ENCODE data around the gene GSK3B.

Gene GSK3B

DNA sequence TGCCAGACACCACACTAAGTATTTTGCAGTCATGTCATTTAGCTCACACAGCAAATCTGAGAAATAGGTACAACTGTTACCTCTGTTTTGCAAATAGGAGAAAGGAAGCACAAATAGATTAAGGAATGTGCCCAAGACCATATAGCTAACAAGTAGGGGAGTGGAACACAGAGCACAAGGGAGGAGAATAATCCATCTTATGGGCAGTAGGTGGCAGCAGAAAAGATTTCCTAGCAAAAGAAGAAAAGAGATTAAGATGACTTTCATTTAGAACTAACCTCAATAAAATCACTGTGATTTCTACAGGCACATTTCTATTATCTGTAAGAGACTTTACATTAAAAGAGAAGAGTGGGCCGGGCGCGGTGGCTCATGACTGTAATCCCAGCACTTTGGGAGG lies 263.2 kb downstream of the GSK3B start:
- no peak overlapping the region for H3K4me3 ChIP-seq (ENCODE audit: low read depth, low read length)
- TF ChIP-seq, protein P1, sequence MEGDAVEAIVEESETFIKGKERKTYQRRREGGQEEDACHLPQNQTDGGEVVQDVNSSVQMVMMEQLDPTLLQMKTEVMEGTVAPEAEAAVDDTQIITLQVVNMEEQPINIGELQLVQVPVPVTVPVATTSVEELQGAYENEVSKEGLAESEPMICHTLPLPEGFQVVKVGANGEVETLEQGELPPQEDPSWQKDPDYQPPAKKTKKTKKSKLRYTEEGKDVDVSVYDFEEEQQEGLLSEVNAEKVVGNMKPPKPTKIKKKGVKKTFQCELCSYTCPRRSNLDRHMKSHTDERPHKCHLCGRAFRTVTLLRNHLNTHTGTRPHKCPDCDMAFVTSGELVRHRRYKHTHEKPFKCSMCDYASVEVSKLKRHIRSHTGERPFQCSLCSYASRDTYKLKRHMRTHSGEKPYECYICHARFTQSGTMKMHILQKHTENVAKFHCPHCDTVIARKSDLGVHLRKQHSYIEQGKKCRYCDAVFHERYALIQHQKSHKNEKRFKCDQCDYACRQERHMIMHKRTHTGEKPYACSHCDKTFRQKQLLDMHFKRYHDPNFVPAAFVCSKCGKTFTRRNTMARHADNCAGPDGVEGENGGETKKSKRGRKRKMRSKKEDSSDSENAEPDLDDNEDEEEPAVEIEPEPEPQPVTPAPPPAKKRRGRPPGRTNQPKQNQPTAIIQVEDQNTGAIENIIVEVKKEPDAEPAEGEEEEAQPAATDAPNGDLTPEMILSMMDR (IDR thresholded peaks at IDR 0.05; ENCODE audit: borderline replicate concordance, insufficient read depth, low read depth, low read length) = no peak; the same call in 1 of the 2 replicates

- TF ChIP-seq, protein P1 (IDR thresholded peaks at IDR 0.05; ENCODE audit: borderline replicate concordance, insufficient read depth, low read depth, low read length) = no peak
- H3K4me3 ChIP-seq (ENCODE audit: low read depth, low read length) = no peak overlapping the region
Observed at GRCh38 chr3:119829420-119829819, 264.8 kb downstream of the GSK3B start.

DNA sequence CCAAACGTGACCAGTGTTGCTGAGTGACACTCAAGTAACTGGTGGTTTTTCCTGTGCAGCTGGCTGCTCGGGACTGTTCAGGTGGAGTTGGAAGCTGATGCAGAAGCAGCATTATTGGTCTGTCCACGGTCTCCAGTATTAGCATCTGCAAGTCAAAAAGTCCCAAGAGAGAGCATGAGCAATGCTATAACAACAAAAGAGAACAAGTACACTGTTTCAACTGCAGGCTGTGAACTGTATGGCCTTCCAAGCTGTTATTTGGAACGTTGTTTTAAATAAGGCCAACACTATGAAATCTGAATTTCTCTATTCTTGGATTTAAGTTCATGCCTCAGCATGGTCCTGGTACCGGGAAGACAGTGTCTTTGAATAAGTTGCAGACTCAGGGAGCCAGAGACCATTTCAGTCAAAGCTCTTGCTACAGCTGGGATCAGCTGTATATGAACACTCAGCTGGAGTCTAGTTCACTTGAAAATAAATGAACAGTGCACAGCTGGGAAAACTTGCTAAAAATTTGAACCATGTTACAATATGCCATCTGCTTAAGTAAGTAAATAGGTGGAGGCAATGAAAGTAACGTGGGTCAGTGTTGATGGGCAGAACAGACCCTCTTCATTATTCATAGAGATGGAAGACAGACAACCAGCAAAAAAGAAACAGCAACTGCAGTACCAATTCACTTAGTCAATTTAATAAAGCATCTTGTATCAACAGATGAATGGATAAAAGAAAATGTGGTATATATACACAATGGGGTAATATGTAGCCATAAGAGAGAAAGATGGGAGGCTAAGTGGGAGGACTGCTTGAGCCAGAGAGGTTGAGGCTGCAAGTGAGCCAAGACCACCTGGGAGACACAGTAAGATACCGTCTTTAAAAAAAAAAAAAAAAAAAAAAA lies 267.3 kb downstream of the GSK3B start:
- TF ChIP-seq, protein P1 (IDR thresholded peaks at IDR 0.05; ENCODE audit: borderline replicate concordance, insufficient read depth, low read depth, low read length) = no peak
- H3K4me3 ChIP-seq (ENCODE audit: low read depth, low read length) = no peak overlapping the region

GRCh38 chr3:119825820-119826219 lies 268.4 kb downstream of the GSK3B start:
- no peak overlapping the region for H3K4me3 ChIP-seq (ENCODE audit: low read depth, low read length)
- TF ChIP-seq, protein P1 (IDR thresholded peaks at IDR 0.05; ENCODE audit: borderline replicate concordance, insufficient read depth, low read depth, low read length) = no peak

DNA sequence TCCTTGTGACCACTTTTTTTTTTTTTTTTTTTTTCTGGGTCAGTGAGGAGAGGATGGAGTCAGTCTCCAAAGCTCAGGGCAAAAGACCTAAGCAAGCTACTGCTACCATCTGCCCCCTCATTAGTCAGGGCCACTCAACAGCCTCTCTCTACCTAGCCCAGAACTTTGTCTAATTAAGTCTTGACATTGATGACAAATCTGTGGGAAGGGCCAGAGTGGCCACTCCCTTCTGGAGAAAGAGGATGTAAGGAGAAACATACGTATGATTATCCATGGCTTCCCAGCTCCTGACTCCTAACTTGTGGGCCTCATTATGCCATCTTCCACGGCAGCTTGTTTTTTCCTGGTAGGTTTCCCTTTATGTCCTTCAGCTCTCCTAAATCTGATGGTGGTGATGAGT lies 274.4 kb downstream of the GSK3B start:
- TF ChIP-seq, protein P1 (IDR thresholded peaks at IDR 0.05; ENCODE audit: borderline replicate concordance, insufficient read depth, low read depth, low read length) = no peak
- H3K4me3 ChIP-seq (ENCODE audit: low read depth, low read length) = no peak overlapping the region

DNA sequence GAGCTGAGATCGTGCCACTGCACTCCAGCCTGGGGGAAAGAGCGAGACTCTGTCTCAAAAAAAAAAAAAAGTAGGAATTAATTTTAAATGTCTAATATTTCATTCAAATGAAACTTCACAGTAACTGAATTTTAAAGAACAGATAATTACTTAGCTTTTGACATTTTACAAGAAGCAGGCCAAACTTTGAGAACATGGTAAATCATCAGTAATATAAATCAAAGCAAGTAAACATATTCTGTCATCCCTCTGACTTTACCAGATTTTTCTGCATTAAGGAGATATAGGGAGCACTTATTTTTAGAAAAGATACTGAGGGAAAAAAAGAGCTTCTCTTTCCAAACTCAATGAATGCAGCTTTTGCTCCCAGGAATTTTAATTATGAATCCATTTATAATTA lies 275.3 kb downstream of the GSK3B start:
- TF ChIP-seq, protein P1 (IDR thresholded peaks at IDR 0.05; ENCODE audit: borderline replicate concordance, insufficient read depth, low read depth, low read length) = no peak
- no peak overlapping the region for H3K4me3 ChIP-seq (ENCODE audit: low read depth, low read length)

Data from GM12875 (cell line).